Measurements from ENCODE around the gene CPNE4.

DNA sequence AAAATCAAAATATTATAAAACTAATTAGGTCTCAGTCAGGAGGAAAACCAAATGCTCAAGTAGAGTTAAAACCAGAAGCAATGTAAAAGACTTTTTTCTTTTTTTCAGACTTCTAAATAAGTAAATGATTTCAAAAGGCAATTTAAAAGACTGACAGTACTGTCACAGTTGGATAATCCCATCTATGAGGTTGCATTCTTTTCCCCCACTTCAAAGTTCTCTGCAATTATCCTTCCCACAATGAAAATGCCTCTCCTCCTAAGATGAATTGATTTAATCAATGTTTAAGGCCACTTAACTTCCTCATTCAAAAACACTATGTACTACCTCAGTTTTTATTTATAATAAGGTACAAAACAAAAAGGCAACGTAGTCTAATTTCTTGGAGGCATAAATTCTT, 540.1 kb downstream of the CPNE4 start:
- TF ChIP-seq SUZ12 (IDR thresholded peaks at IDR 0.05; ENCODE audit: extremely low read depth, insufficient read depth, insufficient read length) (no peak), ZNF274 (IDR thresholded peaks at IDR 0.05; ENCODE audit: low read depth, low read length) (no peak), YY1 (IDR thresholded peaks at IDR 0.05; ENCODE audit: insufficient read depth, insufficient read length) (no peak)
